B cell (primary cell): ENCODE results near the gene UAP1L1. TPM values are rescaled to one million over a fixed set of nuclear protein-coding genes. Genes with fewer than 3 reads are reported as not detected.
"Not testable (repeated sequence)": the region's sequence is repeated elsewhere in the genome, so short reads cannot be mapped to it uniquely, and the experiment has no call there.

ENCODE experiments used
- ATAC-seq: fragments of 200-7000 bp; cut with Tn5 transposase; one replicate; pipeline ENCODE4 v1.10.0; 2021; ENCODE audit warnings: low read depth, mild to moderate bottlenecking, moderate number of reproducible peaks, moderate library complexity
- CTCF ChIA-PET: fragments of 350-600 bp; sonication (Branson Sonifier 250); formaldehyde crosslinking; loops from one replicate; lab custom pipeline; 2021; ENCODE audit warnings: antibody characterized with exemption, inconsistent platforms; lab: Charles Lee
- POLR2A ChIA-PET: fragments of 350-600 bp; sonication (Branson Sonifier 250); formaldehyde crosslinking; loops from one replicate; lab custom pipeline; 2021; ENCODE audit warnings: antibody characterized with exemption; lab: Charles Lee
- DNase-seq: peaks from one replicate; pipeline ENCODE4 v3.0.0; 2013
- H2AFZ ChIP-seq: 2 replicates; pipeline ENCODE4 v1.6.1; 2012; ENCODE audit warnings: mild to moderate bottlenecking, low read depth, low read length; ENCODE audit not compliant: insufficient read depth, poor library complexity, severe bottlenecking
- H3K27ac ChIP-seq, 2 donors: 1 replicate in 1 of 2; 2 replicates in 1 of 2; pipeline ENCODE4 v1.5.1; 2012 to 2013; ENCODE audit warnings: low read length in 2 of 2, mild to moderate bottlenecking in 2 of 2, moderate library complexity in 1 of 2
- H3K27me3 ChIP-seq, 4 experiments: fragments of 200-600 bp in 1 of 4; sonication (generic) in 1 of 4; replicated peaks in 1 of 4; 1 replicate in 2 of 4; 2 replicates in 2 of 4; pipeline versions ENCODE4 v1.6.1 to v1.7.0; 2013 to 2016; ENCODE audit warnings: low read length in 3 of 4, mild to moderate bottlenecking in 2 of 4, mixed read lengths in 1 of 4, moderate library complexity in 1 of 4; ENCODE audit not compliant: insufficient read depth in 4 of 4, control insufficient read depth in 3 of 4; ENCODE audit errors: control extremely low read depth in 1 of 4
- H3K36me3 ChIP-seq, 2 experiments: replicated peaks in 1 of 2; 1 replicate in 1 of 2; 2 replicates in 1 of 2; pipeline versions ENCODE4 v1.6.1 to v1.7.1; 2013; ENCODE audit warnings: low read length in 1 of 2; ENCODE audit not compliant: insufficient read depth in 2 of 2, control insufficient read depth in 1 of 2; ENCODE audit errors: control extremely low read depth in 1 of 2, extremely low read depth in 1 of 2
- H3K4me1 ChIP-seq, 2 donors: fragments of 200-600 bp in 1 of 2; sonication (generic) in 1 of 2; 1 replicate in 1 of 2; 2 replicates in 1 of 2; pipeline versions ENCODE4 v1.5.1 to v1.6.1; 2013 to 2017; ENCODE audit warnings: low read length in 2 of 2; ENCODE audit not compliant: control insufficient read depth in 2 of 2, insufficient read depth in 2 of 2
- H3K4me2 ChIP-seq: replicated peaks from 2 replicates; pipeline ENCODE3; 2012; ENCODE audit warnings: mild to moderate bottlenecking, low read depth, low read length; ENCODE audit not compliant: poor library complexity, severe bottlenecking
- H3K4me3 ChIP-seq, 5 experiments: fragments of 200-600 bp in 1 of 5; sonication (generic) in 1 of 5; 1 replicate in 3 of 5; 2 replicates in 2 of 5; pipeline versions ENCODE4 v1.5.1 to v1.7.0; 2011 to 2016; ENCODE audit warnings: low read length in 4 of 5, mild to moderate bottlenecking in 4 of 5, low read depth in 2 of 5, control low read depth in 1 of 5, moderate library complexity in 1 of 5; ENCODE audit not compliant: insufficient read depth in 1 of 5; ENCODE audit errors: control extremely low read depth in 1 of 5, extremely low read depth in 1 of 5
- H3K79me2 ChIP-seq: fragments of 200-600 bp; sonication (generic); one replicate; pipeline ENCODE4 v1.6.0; 2016; ENCODE audit warnings: low read length; ENCODE audit not compliant: control insufficient read depth, insufficient read depth
- H3K9ac ChIP-seq: fragments of 200-600 bp; sonication (generic); 2 replicates; pipeline ENCODE4 v1.6.1; 2017; ENCODE audit warnings: mild to moderate bottlenecking, low read length, moderate library complexity
- H3K9me3 ChIP-seq, 3 donors: one replicate each; pipeline versions ENCODE4 v1.6.1 to v1.7.1; 2013; ENCODE audit warnings: low read length in 2 of 3; ENCODE audit not compliant: control insufficient read depth in 2 of 3, insufficient read depth in 1 of 3; ENCODE audit errors: control extremely low read depth in 1 of 3
- H4K20me1 ChIP-seq: 2 replicates; pipeline ENCODE4 v1.6.0; 2012; ENCODE audit warnings: mild to moderate bottlenecking, low read length; ENCODE audit not compliant: insufficient read depth, control insufficient read depth, poor library complexity, severe bottlenecking
- H3K27ac Mint-ChIP-seq: one replicate; pipeline ENCODE4 v1.8.0; 2021; ENCODE audit warnings: mixed read lengths
- H3K27me3 Mint-ChIP-seq: one replicate; pipeline ENCODE4 v1.8.0; 2021; ENCODE audit warnings: mixed read lengths
- H3K4me1 Mint-ChIP-seq: one replicate; pipeline ENCODE4 v1.8.0; 2021; ENCODE audit warnings: mixed read lengths
- H3K4me3 Mint-ChIP-seq: one replicate; pipeline ENCODE4 v1.8.0; 2021; ENCODE audit warnings: mixed read lengths
- H3K9me3 Mint-ChIP-seq: one replicate; pipeline ENCODE4 v1.8.0; 2022; ENCODE audit warnings: mixed read lengths; ENCODE audit not compliant: insufficient read depth
- EZH2 ChIP-seq: IDR thresholded peaks from 2 replicates; pipeline ENCODE4 v1.6.1; 2012; ENCODE audit warnings: borderline replicate concordance, low read depth, mild to moderate bottlenecking, moderate library complexity, low read length; ENCODE audit not compliant: insufficient read depth, poor library complexity, severe bottlenecking
- WGBS: methylation state at CpG from one replicate; pipeline ENCODE4 v1.1.5; 2013; ENCODE audit warnings: missing lambda C conversion rate; ENCODE audit not compliant: insufficient coverage; 5-methylcytosine and 5-hydroxymethylcytosine counted together
- intact Hi-C: fragments of 100-400 bp; cut with micrococcal nuclease; formaldehyde crosslinking; loops from one replicate; pipeline ENCODE4 v1.10.0; 2022
- polyA plus RNA-seq: library from polyadenylated mRNA; depleted of rRNA; stranded (reverse); fragments of >200 nt; gene quantifications from 2 replicates; pipeline ENCODE4 v1.2.3, GENCODE V29; 2012
- total RNA-seq, 2 donors: library from RNA; stranded (reverse); fragments of 120-200 nt in 1 of 2; gene quantifications; 1 replicate in 1 of 2; 2 replicates in 1 of 2; pipeline versions ENCODE4 v1.2.3 to v1.2.4, GENCODE V29; 2013 to 2022
- TF ChIP-seq, protein P1 (sequence below): fragments of 200-600 bp; IDR thresholded peaks from one replicate; pipeline ENCODE4 v1.8.0; 2022; ENCODE audit warnings: antibody characterized with exemption, mild to moderate bottlenecking

Gene UAP1L1
- total and polyA plus RNA-seq, 2 donors (not counting 1 experiment from before 2014, with no cell fraction given): 29.1 to 47.6 TPM

DNA sequence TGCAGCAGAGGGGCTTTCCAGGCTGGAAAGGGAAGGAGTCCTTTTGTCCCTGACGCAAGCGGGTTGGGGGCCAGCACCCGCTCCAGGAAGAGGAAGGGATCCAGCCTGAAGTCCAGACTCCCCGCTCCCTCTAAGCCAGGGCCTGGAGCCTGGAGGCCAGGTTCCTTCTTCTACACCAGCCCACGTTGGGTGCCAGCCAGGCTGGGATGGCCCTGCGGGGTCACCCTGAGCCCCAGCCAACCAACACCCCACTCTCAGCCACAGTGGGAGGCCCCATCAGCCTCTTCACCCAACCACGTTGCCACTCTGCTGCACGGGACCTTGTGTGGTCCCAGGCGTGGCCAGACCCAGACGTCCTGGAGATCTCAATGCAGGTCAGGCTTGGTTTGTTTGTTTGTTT lies 44.5 kb upstream of the UAP1L1 start:
- Histone ChIP-seq H2AFZ (peak overlapping the region; percentile 9), H3K9me3 (peaks cover 0 to 11% (median 0%) of the 10 kb centered on the region in 3 donors), H3K4me1 (peaks cover 64 to 71% of the 10 kb centered on the region in 2 donors), H3K4me2 (peak overlapping the region; percentile 100), H4K20me1 (peaks cover 7% of the 10 kb centered on the region), H3K27me3 (peaks cover 0 to 6% (median 0%) of the 10 kb centered on the region in 4 experiments), H3K9ac (peak overlapping the region; percentile 70), H3K27ac (peak overlapping the region; percentile 46 to 55), H3K79me2 (peaks cover 12% of the 10 kb centered on the region), H3K36me3 (no peaks in the 10 kb centered on the region), H3K4me3 (peak overlapping the region; percentile 13 to 77 (median 64))
- peak; percentile 62 for DNase-seq
- Mint-ChIP-seq H3K27ac (peak overlapping the region; percentile 95), H3K4me1 (peaks cover 60% of the 10 kb centered on the region), H3K4me3 (peak overlapping the region; percentile 89), H3K9me3 (no peaks in the 10 kb centered on the region), H3K27me3 (no peaks in the 10 kb centered on the region)
- ChIA-PET CTCF (interaction anchor here (0.9 to 4.4 kb wide), 10 partner anchors 14 to 272 kb away, joined by 3 to 49 read pairs (median 5); partner anchors contain the start of genes AJM1, NPDC1 and TMEM141), POLR2A (interaction anchor here (1.4 to 1.6 kb wide), 3 partner anchors 11 to 40 kb away, joined by 3 to 9 read pairs (median 3); partner anchors contain the start of gene PAXX)
- TF ChIP-seq, protein P1, sequence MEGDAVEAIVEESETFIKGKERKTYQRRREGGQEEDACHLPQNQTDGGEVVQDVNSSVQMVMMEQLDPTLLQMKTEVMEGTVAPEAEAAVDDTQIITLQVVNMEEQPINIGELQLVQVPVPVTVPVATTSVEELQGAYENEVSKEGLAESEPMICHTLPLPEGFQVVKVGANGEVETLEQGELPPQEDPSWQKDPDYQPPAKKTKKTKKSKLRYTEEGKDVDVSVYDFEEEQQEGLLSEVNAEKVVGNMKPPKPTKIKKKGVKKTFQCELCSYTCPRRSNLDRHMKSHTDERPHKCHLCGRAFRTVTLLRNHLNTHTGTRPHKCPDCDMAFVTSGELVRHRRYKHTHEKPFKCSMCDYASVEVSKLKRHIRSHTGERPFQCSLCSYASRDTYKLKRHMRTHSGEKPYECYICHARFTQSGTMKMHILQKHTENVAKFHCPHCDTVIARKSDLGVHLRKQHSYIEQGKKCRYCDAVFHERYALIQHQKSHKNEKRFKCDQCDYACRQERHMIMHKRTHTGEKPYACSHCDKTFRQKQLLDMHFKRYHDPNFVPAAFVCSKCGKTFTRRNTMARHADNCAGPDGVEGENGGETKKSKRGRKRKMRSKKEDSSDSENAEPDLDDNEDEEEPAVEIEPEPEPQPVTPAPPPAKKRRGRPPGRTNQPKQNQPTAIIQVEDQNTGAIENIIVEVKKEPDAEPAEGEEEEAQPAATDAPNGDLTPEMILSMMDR: no peak
- no peak for TF ChIP-seq EZH2
- intact Hi-C loops: loop anchor here (2.0 to 5.0 kb wide), 2 partner anchors 39 to 184 kb away; partner anchors contain the start of genes PHPT1 and SAPCD2
- WGBS: 41% methylated on average over 8 of the region's 10 CpGs
- ATAC-seq: peak; percentile 15

DNA sequence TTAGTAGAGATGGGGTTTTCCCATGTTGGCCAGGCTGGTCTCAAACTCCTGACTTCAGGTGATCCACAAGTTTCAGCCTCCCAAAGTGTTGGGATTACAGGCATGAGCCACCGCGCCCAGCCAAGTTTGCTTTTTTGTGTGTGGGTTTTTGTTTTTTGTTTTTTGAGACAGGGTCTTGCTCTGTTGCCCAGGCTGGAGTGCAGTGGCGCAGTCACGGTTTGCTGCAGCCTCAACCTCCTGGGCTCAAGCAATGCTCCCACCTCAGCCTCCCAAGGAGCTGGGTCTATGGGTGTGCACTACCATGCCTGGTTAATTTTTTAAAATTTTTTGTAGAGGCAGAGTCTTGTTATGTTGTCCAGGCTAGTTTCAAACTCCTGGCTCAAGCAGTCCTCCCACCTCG lies 43.8 kb upstream of the UAP1L1 start:
- 39% methylated on average over 3 of the region's 5 CpGs for WGBS
- not testable (repeated sequence) for DNase-seq, H4K20me1 ChIP-seq, ATAC-seq, H3K36me3 ChIP-seq, H3K27ac ChIP-seq, H2AFZ ChIP-seq, H3K27me3 Mint-ChIP-seq, H3K27me3 ChIP-seq, H3K9me3 Mint-ChIP-seq
- peak overlapping the region; percentile 89 for H3K4me3 Mint-ChIP-seq
- peaks cover 60% of the 10 kb centered on the region for H3K4me1 Mint-ChIP-seq
- ChIA-PET POLR2A (interaction anchor here (1.1 to 1.4 kb wide), 2 partner anchors 13 to 45 kb away, joined by 3 read pairs; no protein-coding TSS in a partner anchor), CTCF (interaction anchor here (0.6 to 3.9 kb wide), 6 partner anchors 30 to 244 kb away, joined by 3 to 106 read pairs (median 14); partner anchors contain the start of genes AJM1 and TMEM141)
- Histone ChIP-seq H3K79me2 (peaks cover 12% of the 10 kb centered on the region), H3K9ac (peak overlapping the region; percentile 70), H3K4me2 (peak overlapping the region; percentile 100), H3K9me3 (peaks cover 0 to 11% (median 0%) of the 10 kb centered on the region in 3 donors), H3K4me3 (peak overlapping the region in 4 of 5 experiments; percentile 25 to 77 (median 54)), H3K4me1 (peaks cover 64 to 70% of the 10 kb centered on the region in 2 donors)
- peak overlapping the region; percentile 95 for H3K27ac Mint-ChIP-seq
- intact Hi-C loops: loop anchor here (2.0 to 5.0 kb wide), 2 partner anchors 39 to 185 kb away; partner anchors contain the start of genes PHPT1 and SAPCD2
